NCI-H1694 treated with DMSO at 0.1 percent for 48 hours (cell line): ENCODE results near the gene KAZN.

Experiments
- DNase-seq: peaks from one replicate; lab custom pipeline; 2025; lab: John Stamatoyannopoulos, UW

KAZN gene

GRCh38 chr1:14913482-14914177, 315.1 kb downstream of the KAZN start:
- DNase-seq: peak; percentile 74

- DNase-seq: no peak
Measured at GRCh38 chr1:14914351-14914988, 316.0 kb downstream of the KAZN start.

- DNase-seq: peak; percentile 32
Measured at GRCh38 chr1:14915356-14916054, 317.0 kb downstream of the KAZN start.

- DNase-seq: no peak
Measured at GRCh38 chr1:14919289-14919688, 320.8 kb downstream of the KAZN start.

- DNase-seq: no peak
Measured at GRCh38 chr1:14919751-14920150, 321.3 kb downstream of the KAZN start.

- DNase-seq: no peak
Measured at GRCh38 chr1:14921057-14921456, 322.6 kb downstream of the KAZN start.

- no peak for DNase-seq
Measured at GRCh38 chr1:14922942-14923726, 324.6 kb downstream of the KAZN start.

- DNase-seq: no peak
Measured at GRCh38 chr1:14923727-14924452, 325.4 kb downstream of the KAZN start.

GRCh38 chr1:14924455-14925331, 326.2 kb downstream of the KAZN start:
- peak; percentile 15 for DNase-seq

- no peak for DNase-seq
Measured at GRCh38 chr1:14925336-14926136, 327.1 kb downstream of the KAZN start.

- DNase-seq: no peak
Measured at GRCh38 chr1:14926229-14926628, 327.7 kb downstream of the KAZN start.

- DNase-seq: no peak
Measured at GRCh38 chr1:14926818-14927575, 328.5 kb downstream of the KAZN start.

GRCh38 chr1:14928412-14928811, 329.9 kb downstream of the KAZN start:
- no peak for DNase-seq

- no peak for DNase-seq
Measured at GRCh38 chr1:14928886-14929546, 330.5 kb downstream of the KAZN start.

GRCh38 chr1:14929547-14930246, 331.2 kb downstream of the KAZN start:
- DNase-seq: peak; percentile 51

GRCh38 chr1:14930247-14930965, 331.9 kb downstream of the KAZN start:
- DNase-seq: peak; percentile 29

GRCh38 chr1:14932034-14932638, 333.7 kb downstream of the KAZN start:
- DNase-seq: no peak
